KMS-11 (cell line): ENCODE measurements around the gene RGS2.

Source experiments
- H2AFZ ChIP-seq: fragments of 200-600 bp; sonication (generic); 2 replicates; pipeline ENCODE4 v1.6.1; 2016; ENCODE audit warnings: antibody characterized with exemption, mixed run types, low read depth
- H3K27ac ChIP-seq: fragments of 200-600 bp; sonication (generic); 2 replicates; pipeline ENCODE4 v1.6.1; 2016; ENCODE audit warnings: mild to moderate bottlenecking, mixed run types
- H3K27me3 ChIP-seq: fragments of 200-600 bp; sonication (generic); 2 replicates; pipeline ENCODE4 v1.6.1; 2017; ENCODE audit warnings: mild to moderate bottlenecking, low read depth, mixed run types, moderate library complexity; ENCODE audit not compliant: insufficient read depth
- H3K36me3 ChIP-seq: fragments of 200-600 bp; sonication (generic); 2 replicates; pipeline ENCODE4 v1.6.1; 2017; ENCODE audit warnings: mild to moderate bottlenecking, mixed run types; ENCODE audit not compliant: insufficient read depth
- H3K4me1 ChIP-seq: fragments of 200-600 bp; sonication (generic); 2 replicates; pipeline ENCODE4 v1.6.1; 2016; ENCODE audit warnings: mild to moderate bottlenecking, low read depth, mixed run types; ENCODE audit not compliant: poor library complexity, severe bottlenecking
- H3K4me2 ChIP-seq: fragments of 200-600 bp; sonication (generic); 2 replicates; pipeline ENCODE4 v1.7.0; 2016; ENCODE audit warnings: mild to moderate bottlenecking, mixed run types
- H3K4me3 ChIP-seq: fragments of 200-600 bp; sonication (generic); IDR thresholded peaks from 2 replicates; pipeline ENCODE4 v1.6.1; 2017; ENCODE audit warnings: low read depth, low read length, mixed read lengths; ENCODE audit not compliant: insufficient read depth
- H3K79me2 ChIP-seq: fragments of 200-600 bp; sonication (generic); 2 replicates; pipeline ENCODE4 v1.6.1; 2016; ENCODE audit warnings: low read depth, mixed run types; ENCODE audit not compliant: insufficient read depth
- H3K9ac ChIP-seq: fragments of 200-600 bp; sonication (generic); 2 replicates; pipeline ENCODE4 v1.6.1; 2016; ENCODE audit warnings: mild to moderate bottlenecking, mixed run types
- H4K20me1 ChIP-seq: fragments of 200-600 bp; sonication (generic); 2 replicates; pipeline ENCODE4 v1.6.1; 2016; ENCODE audit warnings: mild to moderate bottlenecking, mixed run types; ENCODE audit not compliant: insufficient read depth
- TF ChIP-seq, protein P1 (sequence below): fragments of 200-600 bp; sonication (generic); conservative IDR thresholded peaks from 2 replicates; pipeline ENCODE4 v1.6.1; 2017; ENCODE audit warnings: low read depth, mild to moderate bottlenecking, antibody characterized with exemption, low read length, moderate library complexity, mixed read lengths

Gene RGS2

DNA sequence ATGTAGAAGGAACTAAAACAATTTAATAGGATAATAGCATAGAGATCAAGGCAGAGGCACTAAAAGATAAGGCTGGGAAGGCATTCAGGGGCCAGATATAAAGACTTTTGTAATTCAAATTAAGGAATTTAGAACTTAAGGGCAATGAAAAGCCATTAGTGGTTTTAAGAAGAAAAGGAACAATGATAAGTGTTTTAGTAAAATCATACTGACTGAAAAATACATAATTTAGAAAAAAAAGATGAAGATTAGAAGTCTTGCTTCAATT, 14.1 kb upstream of the RGS2 start:
- Histone ChIP-seq H3K4me3 (no peak overlapping the region), H3K36me3 (no peaks in the 10 kb centered on the region), H3K27ac (no peak overlapping the region), H3K4me1 (no peaks in the 10 kb centered on the region), H4K20me1 (no peaks in the 10 kb centered on the region), H3K9ac (no peak overlapping the region), H3K79me2 (no peaks in the 10 kb centered on the region), H3K27me3 (no peaks in the 10 kb centered on the region), H2AFZ (no peak overlapping the region), H3K4me2 (no peak overlapping the region)
- TF ChIP-seq, protein P1, sequence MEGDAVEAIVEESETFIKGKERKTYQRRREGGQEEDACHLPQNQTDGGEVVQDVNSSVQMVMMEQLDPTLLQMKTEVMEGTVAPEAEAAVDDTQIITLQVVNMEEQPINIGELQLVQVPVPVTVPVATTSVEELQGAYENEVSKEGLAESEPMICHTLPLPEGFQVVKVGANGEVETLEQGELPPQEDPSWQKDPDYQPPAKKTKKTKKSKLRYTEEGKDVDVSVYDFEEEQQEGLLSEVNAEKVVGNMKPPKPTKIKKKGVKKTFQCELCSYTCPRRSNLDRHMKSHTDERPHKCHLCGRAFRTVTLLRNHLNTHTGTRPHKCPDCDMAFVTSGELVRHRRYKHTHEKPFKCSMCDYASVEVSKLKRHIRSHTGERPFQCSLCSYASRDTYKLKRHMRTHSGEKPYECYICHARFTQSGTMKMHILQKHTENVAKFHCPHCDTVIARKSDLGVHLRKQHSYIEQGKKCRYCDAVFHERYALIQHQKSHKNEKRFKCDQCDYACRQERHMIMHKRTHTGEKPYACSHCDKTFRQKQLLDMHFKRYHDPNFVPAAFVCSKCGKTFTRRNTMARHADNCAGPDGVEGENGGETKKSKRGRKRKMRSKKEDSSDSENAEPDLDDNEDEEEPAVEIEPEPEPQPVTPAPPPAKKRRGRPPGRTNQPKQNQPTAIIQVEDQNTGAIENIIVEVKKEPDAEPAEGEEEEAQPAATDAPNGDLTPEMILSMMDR, result no peak

DNA sequence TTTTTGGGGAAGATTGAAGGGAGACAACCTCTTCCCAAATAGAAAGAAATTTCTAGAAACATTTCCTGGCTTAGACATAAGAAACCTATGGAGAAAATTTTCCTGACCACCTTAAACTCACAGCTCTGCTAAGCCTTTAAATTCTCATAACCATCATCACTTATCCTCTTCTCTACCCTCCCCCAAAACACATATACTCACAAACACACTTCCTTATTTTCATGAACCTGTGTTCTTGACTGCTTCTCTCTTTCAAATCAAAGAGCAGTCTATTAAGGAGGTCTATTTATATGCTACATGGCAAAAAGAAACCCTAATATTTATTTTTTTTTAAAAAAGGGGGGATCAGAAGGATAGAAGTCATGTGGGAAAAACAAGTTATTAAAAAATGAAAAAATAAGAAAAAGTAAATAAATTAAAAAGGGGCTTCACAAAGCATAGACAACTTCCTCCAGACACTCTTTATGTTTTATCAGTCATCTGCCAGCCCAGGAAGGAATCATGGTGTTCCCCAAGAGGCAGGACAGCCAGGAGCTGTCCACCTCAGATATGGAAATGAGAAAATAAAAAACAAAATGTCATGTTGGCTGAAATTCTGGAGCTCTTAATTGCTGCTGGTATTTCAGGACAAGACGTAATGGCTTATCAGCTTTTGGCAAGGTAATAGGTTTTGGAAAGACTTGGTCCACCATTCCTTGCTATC, 12.8 kb upstream of the RGS2 start:
- no peak overlapping the region for H3K4me3 ChIP-seq
- no peaks in the 10 kb centered on the region for H3K79me2 ChIP-seq
- H3K36me3 ChIP-seq, result no peaks in the 10 kb centered on the region
- no peaks in the 10 kb centered on the region for H3K27me3 ChIP-seq
- no peak overlapping the region for H3K27ac ChIP-seq
- H4K20me1 ChIP-seq, result no peaks in the 10 kb centered on the region
- TF ChIP-seq, protein P1, result no peak
- no peak overlapping the region for H3K9ac ChIP-seq
- H2AFZ ChIP-seq, result no peak overlapping the region
- no peak overlapping the region for H3K4me2 ChIP-seq
- H3K4me1 ChIP-seq, result no peaks in the 10 kb centered on the region

DNA sequence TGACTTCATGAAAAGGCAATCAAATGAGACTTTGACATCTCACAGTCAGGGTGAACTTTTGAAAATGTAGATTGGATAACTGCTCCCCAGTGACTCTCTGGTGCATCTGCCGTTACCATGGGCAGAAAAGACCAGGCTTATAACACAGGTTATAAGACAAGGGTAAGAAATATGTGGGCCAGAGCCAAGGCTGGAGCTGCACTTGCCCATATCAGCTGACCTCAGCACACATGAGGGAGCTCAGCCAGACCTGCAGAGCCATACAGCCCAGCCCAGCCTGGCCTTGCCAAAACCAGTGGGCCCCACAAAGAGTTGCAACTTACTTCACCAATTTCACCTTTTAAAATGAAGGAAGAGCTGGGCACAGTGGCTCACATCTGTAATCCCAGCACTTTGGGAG, 11.7 kb upstream of the RGS2 start:
- H3K27me3 ChIP-seq, result no peaks in the 10 kb centered on the region
- no peak overlapping the region for H2AFZ ChIP-seq
- H3K4me1 ChIP-seq, result no peaks in the 10 kb centered on the region
- H3K36me3 ChIP-seq, result no peaks in the 10 kb centered on the region
- H3K9ac ChIP-seq, result no peak overlapping the region
- no peaks in the 10 kb centered on the region for H4K20me1 ChIP-seq
- H3K4me3 ChIP-seq, result no peak overlapping the region
- no peak overlapping the region for H3K4me2 ChIP-seq
- H3K79me2 ChIP-seq, result no peaks in the 10 kb centered on the region
- H3K27ac ChIP-seq, result no peak overlapping the region
- TF ChIP-seq, protein P1, result no peak

DNA sequence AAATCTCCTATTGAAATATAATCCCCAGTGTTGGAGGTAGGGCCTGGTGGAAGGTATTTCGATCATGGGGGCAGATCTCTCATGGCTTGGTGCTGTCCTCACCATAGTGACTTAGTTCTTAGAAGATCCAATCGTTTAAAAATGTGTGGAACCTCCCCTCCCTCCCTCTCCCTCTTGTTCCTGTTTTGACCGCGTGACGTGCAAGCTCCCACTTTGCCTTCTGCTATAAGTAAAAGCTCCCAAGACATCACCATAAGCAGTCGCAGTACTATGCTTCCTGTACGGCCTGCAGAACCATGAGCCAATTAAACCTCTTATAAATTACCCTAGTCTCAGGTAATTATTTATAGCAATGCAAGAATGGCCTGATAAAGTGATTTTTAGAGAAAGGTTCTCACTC, 10.9 kb upstream of the RGS2 start:
- Histone ChIP-seq H2AFZ (no peak overlapping the region), H3K27me3 (no peaks in the 10 kb centered on the region), H4K20me1 (no peaks in the 10 kb centered on the region)

More for the DNA sequence above, 10.9 kb upstream of the RGS2 start:
- H3K4me1 ChIP-seq, result no peaks in the 10 kb centered on the region
- H3K79me2 ChIP-seq, result no peaks in the 10 kb centered on the region
- H3K4me3 ChIP-seq, result no peak overlapping the region
- TF ChIP-seq, protein P1, result no peak
- H3K36me3 ChIP-seq, result no peaks in the 10 kb centered on the region
- no peak overlapping the region for H3K27ac ChIP-seq
- H3K4me2 ChIP-seq, result no peak overlapping the region
- H3K9ac ChIP-seq, result no peak overlapping the region
